Stomach (tissue), 9 donors: Measurements from ENCODE around the gene PPM1E. TPM values are rescaled to one million over a fixed set of nuclear protein-coding genes. Genes with fewer than 3 reads are reported as not detected.

Experiments
- DNase-seq, 2 donors: peaks; one replicate each; pipeline versions ENCODE4 v3.0.0 to v3.0.0-alpha.2; 2013 to 2019
- H3K27ac ChIP-seq, 5 donors: fragments of 200-600 bp in 4 of 5; sonication (generic) in 4 of 5; one replicate each; pipeline ENCODE4 v1.5.1; 2013 to 2019; ENCODE audit warnings: mild to moderate bottlenecking in 1 of 5, moderate library complexity in 1 of 5
- H3K27me3 ChIP-seq, 3 donors: fragments of 200-600 bp; sonication (generic); one replicate each; pipeline ENCODE4 v1.5.1; 2017 to 2019; ENCODE audit warnings: mixed run types in 1 of 3
- H3K36me3 ChIP-seq, 4 donors: fragments of 200-600 bp; sonication (generic); 1 replicate in 3 of 4; 2 replicates in 1 of 4; pipeline ENCODE4 v1.5.1; 2016 to 2019
- H3K4me1 ChIP-seq, 4 donors: fragments of 200-600 bp; sonication (generic); one replicate each; pipeline ENCODE4 v1.5.1; 2016 to 2019
- H3K4me3 ChIP-seq, 4 donors: fragments of 200-600 bp; sonication (generic) in 3 of 4; one replicate each; pipeline ENCODE4 v1.5.1; 2016 to 2019; ENCODE audit warnings: mild to moderate bottlenecking in 1 of 4
- H3K9me3 ChIP-seq, 4 donors: fragments of 200-600 bp; sonication (generic); one replicate each; pipeline ENCODE4 v1.5.1; 2016 to 2019
- EP300 ChIP-seq: sonication (generic); formaldehyde crosslinking; IDR thresholded peaks from one replicate; pipeline ENCODE4 v1.6.1; 2017; ENCODE audit warnings: antibody characterized with exemption
- POLR2A ChIP-seq, 4 donors: fragments of 450-650 bp; IDR thresholded peaks; one replicate each; pipeline ENCODE4 v1.6.1; 2016; ENCODE audit warnings: antibody characterized with exemption in 4 of 4, control low read depth in 2 of 4, mild to moderate bottlenecking in 1 of 4, moderate library complexity in 1 of 4
- POLR2AphosphoS5 ChIP-seq, 3 donors: sonication (generic); formaldehyde crosslinking; IDR thresholded peaks; one replicate each; pipeline ENCODE4 v1.6.1; 2016; ENCODE audit warnings: antibody characterized with exemption in 3 of 3
- WGBS, 5 donors: extraction: QIAGEN DNeasy Blood & Tissue Kit in 3 of 5; methylation state at CpG; one replicate each; pipeline versions ENCODE4 v1.1.5 to v1.1.7; 2013 to 2018; 5-methylcytosine and 5-hydroxymethylcytosine counted together
- intact Hi-C: fragments of 100-400 bp; cut with DNase I; formaldehyde crosslinking; loops from one replicate; pipeline ENCODE4 v1.15.1; 2023; ENCODE audit warnings: low total_unique reads
- polyA plus RNA-seq, 3 donors: library from polyadenylated mRNA; stranded (reverse); fragments of 200-250 nt; gene quantifications; one replicate each; pipeline ENCODE4 v1.2.3, GENCODE V29; 2013
- total RNA-seq, 5 donors: library from RNA; depleted of rRNA; stranded (reverse); fragments of >200 nt; gene quantifications; one replicate each; pipeline versions ENCODE4 v1.1.0 to v1.2.3, GENCODE V29; 2014 to 2016
- TF ChIP-seq, protein P1 (sequence below), 7 experiments: fragments of 450-650 bp in 4 of 7; fragments of 200-600 bp in 3 of 7; sonication (generic) in 3 of 7; IDR thresholded peaks; one replicate each; pipeline ENCODE4 v1.5.1; 2016 to 2019; ENCODE audit warnings: antibody characterized with exemption in 7 of 7, control low read depth in 2 of 7, mild to moderate bottlenecking in 1 of 7
- donor health status: healthy with polysubstance abuse.
- donor health status: Bipolar disorder and iron deficiency.
- donor health status: healthy.

PPM1E gene
- total and polyA plus RNA-seq, 8 donors = 0.08 to 0.92 (median 0.15) TPM; not detected in 3

DNA sequence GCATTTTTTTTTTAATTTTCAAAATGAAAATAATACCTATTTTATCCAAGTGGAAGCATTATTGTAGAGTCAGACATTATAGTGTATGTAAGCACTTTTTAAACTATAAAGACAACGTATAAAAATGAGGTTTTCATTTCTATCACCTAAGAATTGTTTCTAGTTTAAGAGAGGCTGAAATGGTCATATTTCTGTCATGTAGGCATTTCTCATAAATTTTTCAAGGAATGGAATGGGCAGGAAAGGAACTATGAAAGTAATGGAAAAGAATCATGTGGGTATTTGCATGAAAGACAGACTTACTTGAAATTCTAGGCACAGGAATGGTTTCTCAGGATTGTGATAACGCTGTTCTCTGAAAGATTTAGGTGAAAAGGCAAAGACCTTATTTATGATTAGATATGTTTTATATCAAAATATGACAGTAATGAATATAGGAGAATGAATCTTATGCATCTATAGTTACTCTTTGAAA, 67.4 kb downstream of the PPM1E start:
- intact Hi-C loops = no loop called here
- H3K27ac ChIP-seq = no peak overlapping the region
- no peaks in the 10 kb centered on the region for H3K36me3 ChIP-seq
- no peaks in the 10 kb centered on the region for H3K27me3 ChIP-seq
- DNase-seq = no peak
- no peaks in the 10 kb centered on the region for H3K9me3 ChIP-seq
- TF ChIP-seq EP300 (no peak), POLR2A (IDR thresholded peaks at IDR 0.05) (no peak), POLR2AphosphoS5 (IDR thresholded peaks at IDR 0.05) (no peak)
- no peaks in the 10 kb centered on the region for H3K4me1 ChIP-seq
- WGBS, 5 donors = 85 to 88% (median 86%) methylated on average over 2 of the region's 2 CpGs
- no peak overlapping the region for H3K4me3 ChIP-seq

DNA sequence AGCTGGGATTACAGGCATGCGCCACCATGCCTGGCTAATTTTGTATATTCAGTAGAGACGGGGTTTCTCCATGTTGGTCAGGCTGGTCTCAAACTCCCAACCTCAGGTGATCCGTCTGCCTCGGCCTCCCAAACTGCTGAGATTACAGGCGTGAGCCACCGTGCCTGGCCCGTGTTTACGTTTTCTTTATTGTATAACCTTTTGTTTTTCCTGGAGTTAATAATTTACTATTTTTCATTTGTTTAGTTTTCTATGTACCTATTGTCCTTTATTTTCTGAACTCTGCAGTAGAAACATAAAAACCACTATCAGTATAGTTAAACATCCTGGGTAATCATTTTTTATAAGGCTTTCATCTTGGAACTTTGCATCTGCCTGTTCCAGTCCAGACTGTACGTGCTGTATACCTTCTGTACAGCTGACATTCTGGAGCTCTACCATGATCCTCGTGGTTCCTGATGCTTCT, 73.6 kb downstream of the PPM1E start:
- 39 to 59% (median 51%) methylated on average over 10 of the region's 10 CpGs for WGBS, 5 donors
- Histone ChIP-seq H3K4me3 (no peak overlapping the region), H3K36me3 (no peaks in the 10 kb centered on the region), H3K9me3 (peaks cover 0 to 11% (median 2%) of the 10 kb centered on the region in 4 donors), H3K4me1 (no peaks in the 10 kb centered on the region), H3K27me3 (no peaks in the 10 kb centered on the region), H3K27ac (no peak overlapping the region)
- intact Hi-C loops = no loop called here
- TF ChIP-seq, protein P1, sequence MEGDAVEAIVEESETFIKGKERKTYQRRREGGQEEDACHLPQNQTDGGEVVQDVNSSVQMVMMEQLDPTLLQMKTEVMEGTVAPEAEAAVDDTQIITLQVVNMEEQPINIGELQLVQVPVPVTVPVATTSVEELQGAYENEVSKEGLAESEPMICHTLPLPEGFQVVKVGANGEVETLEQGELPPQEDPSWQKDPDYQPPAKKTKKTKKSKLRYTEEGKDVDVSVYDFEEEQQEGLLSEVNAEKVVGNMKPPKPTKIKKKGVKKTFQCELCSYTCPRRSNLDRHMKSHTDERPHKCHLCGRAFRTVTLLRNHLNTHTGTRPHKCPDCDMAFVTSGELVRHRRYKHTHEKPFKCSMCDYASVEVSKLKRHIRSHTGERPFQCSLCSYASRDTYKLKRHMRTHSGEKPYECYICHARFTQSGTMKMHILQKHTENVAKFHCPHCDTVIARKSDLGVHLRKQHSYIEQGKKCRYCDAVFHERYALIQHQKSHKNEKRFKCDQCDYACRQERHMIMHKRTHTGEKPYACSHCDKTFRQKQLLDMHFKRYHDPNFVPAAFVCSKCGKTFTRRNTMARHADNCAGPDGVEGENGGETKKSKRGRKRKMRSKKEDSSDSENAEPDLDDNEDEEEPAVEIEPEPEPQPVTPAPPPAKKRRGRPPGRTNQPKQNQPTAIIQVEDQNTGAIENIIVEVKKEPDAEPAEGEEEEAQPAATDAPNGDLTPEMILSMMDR (IDR thresholded peaks at IDR 0.05) = no peak
- no peak for TF ChIP-seq POLR2A (IDR thresholded peaks at IDR 0.05)
- TF ChIP-seq POLR2AphosphoS5 (IDR thresholded peaks at IDR 0.05) = no peak
- no peak for DNase-seq

DNA sequence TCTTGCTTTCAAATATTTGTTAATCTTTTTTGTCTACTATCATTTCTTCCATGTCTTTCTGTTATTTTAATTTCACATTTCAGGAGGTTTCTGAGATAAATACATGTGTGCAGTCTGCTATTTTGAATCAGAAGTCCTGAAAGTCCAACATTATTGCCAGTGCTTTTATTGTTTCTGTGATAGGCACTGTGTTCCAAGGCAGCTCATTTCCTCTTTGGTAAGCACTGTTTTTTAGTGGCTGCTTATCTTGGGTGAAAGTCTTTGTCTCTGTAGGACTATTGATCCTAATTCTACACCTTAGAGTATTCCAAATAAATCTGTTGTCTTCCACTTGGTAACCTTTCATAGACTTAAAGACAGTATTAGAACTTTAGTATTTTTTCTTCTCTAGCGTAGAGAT, 76.1 kb downstream of the PPM1E start:
- Histone ChIP-seq H3K4me1 (no peaks in the 10 kb centered on the region), H3K9me3 (peaks cover 0 to 11% (median 2%) of the 10 kb centered on the region in 4 donors), H3K4me3 (no peak overlapping the region), H3K27me3 (no peaks in the 10 kb centered on the region), H3K36me3 (no peaks in the 10 kb centered on the region), H3K27ac (no peak overlapping the region)
- 82 to 94% (median 91%) methylated on average over 1 of the region's 1 CpG for WGBS, 5 donors
- DNase-seq = no peak
- intact Hi-C loops = no loop called here
- TF ChIP-seq EP300 (no peak), POLR2A (IDR thresholded peaks at IDR 0.05) (no peak), POLR2AphosphoS5 (IDR thresholded peaks at IDR 0.05) (no peak)
- TF ChIP-seq, protein P1 (IDR thresholded peaks at IDR 0.05) = no peak

DNA sequence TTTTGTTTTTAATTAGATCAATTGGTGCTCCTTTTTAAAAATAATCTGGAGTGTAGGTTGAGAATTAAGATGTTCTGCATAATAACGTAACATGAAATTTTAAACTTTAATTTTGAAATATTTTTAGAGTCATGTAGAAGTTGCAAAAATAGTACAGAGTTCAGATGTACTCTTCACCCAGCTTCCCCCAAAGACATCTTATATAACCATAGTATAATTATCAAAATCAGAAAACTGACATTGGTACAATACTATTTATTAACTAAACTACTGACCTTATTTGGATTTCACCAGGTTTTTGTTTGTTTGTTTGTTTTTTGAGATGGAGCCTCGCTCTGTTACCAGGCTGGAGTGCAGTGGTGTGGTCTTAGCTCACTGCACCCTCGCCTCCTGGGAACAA, 76.9 kb downstream of the PPM1E start:
- no peak for TF ChIP-seq POLR2A (IDR thresholded peaks at IDR 0.05)
- no peak for TF ChIP-seq EP300
- no peak for TF ChIP-seq POLR2AphosphoS5 (IDR thresholded peaks at IDR 0.05)
- TF ChIP-seq, protein P1 (IDR thresholded peaks at IDR 0.05) = no peak
- Histone ChIP-seq H3K36me3 (no peaks in the 10 kb centered on the region), H3K4me1 (no peaks in the 10 kb centered on the region), H3K27me3 (no peaks in the 10 kb centered on the region), H3K9me3 (peaks cover 0 to 11% (median 2%) of the 10 kb centered on the region in 4 donors), H3K27ac (no peak overlapping the region), H3K4me3 (no peak overlapping the region)
- 85 to 90% (median 89%) methylated on average over 3 of the region's 3 CpGs for WGBS, 5 donors
- DNase-seq = no peak
- intact Hi-C loops = no loop called here

DNA sequence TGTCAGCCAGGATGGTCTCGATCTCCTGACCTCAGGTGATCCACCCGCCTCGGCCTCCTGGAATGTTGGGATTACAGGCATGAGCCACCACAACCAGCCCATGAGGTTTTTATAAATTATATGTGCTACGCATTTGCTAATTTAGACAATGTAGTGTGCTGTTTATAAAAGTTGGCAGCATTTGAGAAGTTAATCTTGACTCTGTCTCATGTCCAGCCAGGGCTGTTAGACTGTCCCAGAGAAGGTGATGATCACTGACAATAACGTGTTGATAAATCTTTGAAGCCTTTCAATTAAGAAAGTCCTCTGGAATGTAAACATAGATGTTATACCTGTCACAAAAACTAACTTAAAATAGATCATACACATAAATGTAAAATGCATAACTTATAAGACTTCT, 82.0 kb downstream of the PPM1E start:
- no peaks in the 10 kb centered on the region for H3K36me3 ChIP-seq
- H3K4me3 ChIP-seq = no peak overlapping the region
- H3K27ac ChIP-seq = no peak overlapping the region
- TF ChIP-seq, protein P1 (IDR thresholded peaks at IDR 0.05) = no peak
- TF ChIP-seq EP300 (no peak), POLR2AphosphoS5 (IDR thresholded peaks at IDR 0.05) (no peak), POLR2A (IDR thresholded peaks at IDR 0.05) (no peak)
- intact Hi-C loops = no loop called here
- no peaks in the 10 kb centered on the region for H3K9me3 ChIP-seq
- no peak for DNase-seq
- H3K27me3 ChIP-seq = no peaks in the 10 kb centered on the region
- no peaks in the 10 kb centered on the region for H3K4me1 ChIP-seq
- WGBS, 5 donors = 71 to 86% (median 78%) methylated on average over 5 of the region's 5 CpGs
